DND-41 (cell line): ENCODE data around the gene ZNF213.

ENCODE experiments used
- CTCF ChIP-seq: IDR thresholded peaks from 2 replicates; pipeline ENCODE4 v1.5.1; 2012; ENCODE audit warnings: borderline replicate concordance, low read length, moderate library complexity, mild to moderate bottlenecking; ENCODE audit not compliant: poor library complexity, severe bottlenecking; ENCODE audit errors: extremely low read depth
- EZH2 ChIP-seq: IDR thresholded peaks from 3 replicates; pipeline ENCODE4 v1.6.1; 2012; ENCODE audit warnings: borderline replicate concordance, low read depth, mild to moderate bottlenecking, moderate library complexity, low read length, inconsistent platforms; ENCODE audit not compliant: severe bottlenecking

DNA sequence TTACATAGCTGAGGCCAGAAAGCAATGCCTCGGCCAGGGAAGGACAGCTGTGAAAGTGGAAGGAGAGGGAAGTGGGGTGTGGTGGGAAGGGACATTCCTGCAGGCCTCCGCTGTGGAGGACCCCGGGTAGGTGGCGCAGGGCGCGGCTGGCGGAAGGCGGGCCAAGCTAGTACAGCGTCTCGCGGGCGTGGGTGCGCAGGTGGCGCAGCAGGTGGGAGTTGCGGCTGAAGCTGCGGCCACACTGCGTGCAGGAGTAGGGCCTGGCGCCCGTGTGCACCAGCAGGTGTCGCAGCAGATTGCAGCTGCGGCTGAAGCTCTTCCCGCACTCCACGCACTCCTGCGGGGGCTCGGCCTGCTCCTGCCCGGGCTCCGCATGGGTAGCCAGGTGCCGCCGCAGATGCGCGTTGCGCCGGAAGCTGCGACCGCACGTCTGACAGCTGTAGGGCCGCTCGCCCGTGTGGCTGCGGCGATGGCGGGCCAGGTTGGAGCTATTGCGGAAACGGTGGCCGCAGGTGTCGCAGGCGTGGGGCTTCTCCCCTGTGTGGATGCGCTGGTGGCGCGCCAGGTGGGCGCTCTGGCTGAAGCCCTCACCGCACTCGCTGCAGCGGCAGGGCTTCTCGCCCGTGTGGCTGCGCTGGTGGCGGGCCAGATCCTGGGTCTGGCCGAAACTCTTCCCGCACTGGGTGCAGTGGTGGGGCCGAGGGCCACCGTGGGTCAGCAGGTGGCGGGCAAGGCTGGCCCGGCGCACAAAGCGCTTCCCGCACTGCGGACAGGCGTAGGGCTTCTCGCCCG lies 45.7 kb upstream of the ZNF213 start:
- TF ChIP-seq CTCF (no peak), EZH2 (no peak)
